GM12878 (cell line): Measurements from ENCODE around the gene RTCA. TPM values are rescaled to one million over a fixed set of nuclear protein-coding genes. Genes with fewer than 3 reads are reported as not detected.

Experiments used
- ATAC-seq: fragments of 200-7000 bp; cut with Tn5 transposase; 3 replicates; pipeline ENCODE4 v1.9.1; 2020; ENCODE audit warnings: mild to moderate bottlenecking, moderate library complexity
- BruUV-seq: library from RNA; stranded (reverse); fragments of 400-500 nt; replicated peaks from 2 replicates; lab custom pipeline; 2021; lab: Mats Ljungman, UMichigan
- CTCF ChIA-PET: fragments of 300-600 bp; sonication (Branson Sonifier 250); formaldehyde crosslinking; extraction: SDS; loops from one replicate; lab custom pipeline; 2021; ENCODE audit warnings: inconsistent platforms; lab: Yijun Ruan, JAX
- POLR2A ChIA-PET: fragments of 350-600 bp; formaldehyde crosslinking; extraction: SDS; loops from one replicate; lab custom pipeline; 2021; ENCODE audit warnings: inconsistent platforms; lab: Charles Lee
- RAD21 ChIA-PET: fragments of 300-600 bp; sonication (Branson Sonifier 250); formaldehyde crosslinking; loops from one replicate; lab custom pipeline; 2023; ENCODE audit warnings: antibody characterized with exemption; ENCODE audit not compliant: unreplicated experiment; lab: Charles Lee
- SMC1A ChIA-PET: fragments of 300-600 bp; sonication (Branson Sonifier 250); formaldehyde crosslinking; loops from one replicate; lab custom pipeline; 2023; ENCODE audit not compliant: unreplicated experiment, uncharacterized antibody; lab: Charles Lee
- DNase-seq: peaks from one replicate; pipeline ENCODE4 v3.0.0-alpha.2; 2011; ENCODE audit warnings: low read depth, low spot score
- FAIRE-seq: peaks from 3 replicates; lab custom pipeline; 2011; peaks lifted over from hg19 to GRCh38; lab: Jason Lieb, UNC
- H2AFZ ChIP-seq: 2 replicates; pipeline ENCODE4 v1.6.0; 2011; ENCODE audit warnings: low read depth, low read length, control low read depth; ENCODE audit not compliant: control insufficient read depth
- H3K27ac ChIP-seq: 2 replicates; pipeline ENCODE4 v1.5.1; 2011; ENCODE audit warnings: control low read depth; ENCODE audit not compliant: control insufficient read depth, insufficient read depth
- H3K27me3 ChIP-seq, 2 experiments: replicated peaks in 1 of 2; 2 replicates each; pipeline versions ENCODE4 v1.6.0 to v1.6.1; 2011; ENCODE audit warnings: low read length in 1 of 2; ENCODE audit not compliant: control insufficient read depth in 2 of 2, insufficient read depth in 2 of 2
- H3K36me3 ChIP-seq, 2 experiments: 2 replicates each; pipeline ENCODE4 v1.5.1; 2011; ENCODE audit warnings: low read length in 1 of 2; ENCODE audit not compliant: control insufficient read depth in 2 of 2, insufficient read depth in 2 of 2
- H3K4me1 ChIP-seq: 2 replicates; pipeline ENCODE4 v1.6.1; 2011; ENCODE audit warnings: mild to moderate bottlenecking, low read length, moderate library complexity, mixed read lengths; ENCODE audit not compliant: control insufficient read depth, insufficient read depth
- H3K4me2 ChIP-seq: 2 replicates; pipeline ENCODE4 v1.6.0; 2011; ENCODE audit warnings: control low read depth; ENCODE audit not compliant: control insufficient read depth, insufficient read depth
- H3K4me3 ChIP-seq: fragments of 200-600 bp; sonication (generic); 2 replicates; pipeline ENCODE4 v1.5.1; 2016
- H3K79me2 ChIP-seq: 2 replicates; pipeline ENCODE4 v1.6.0; 2011; ENCODE audit warnings: low read length; ENCODE audit not compliant: control insufficient read depth, insufficient read depth
- H3K9ac ChIP-seq: 2 replicates; pipeline ENCODE4 v1.8.0; 2011; ENCODE audit warnings: low read length, control low read depth, mixed read lengths; ENCODE audit not compliant: control insufficient read depth, insufficient read depth
- H3K9me3 ChIP-seq: replicated peaks from 3 replicates; pipeline ENCODE4 v1.5.1; 2011; ENCODE audit warnings: mild to moderate bottlenecking, low read length; ENCODE audit not compliant: control insufficient read depth, insufficient read depth
- H4K20me1 ChIP-seq: 2 replicates; pipeline ENCODE4 v1.6.0; 2011; ENCODE audit not compliant: control insufficient read depth, insufficient read depth
- ASH2L ChIP-seq: fragments of 300-600, 200-600 bp; sonication (generic); IDR thresholded peaks from 2 replicates; pipeline ENCODE4 v1.6.1; 2017; ENCODE audit warnings: low read depth, mild to moderate bottlenecking, borderline replicate concordance
- BHLHE40 ChIP-seq, 2 experiments: fragments of 450-650 bp in 1 of 2; IDR thresholded peaks; 2 replicates each; pipeline ENCODE4 v1.6.1; 2011 to 2017; ENCODE audit warnings: low read depth in 2 of 2, borderline replicate concordance in 1 of 2, improper control_type of control experiment in 1 of 2, low read length in 1 of 2, mild to moderate bottlenecking in 1 of 2
- CEBPB ChIP-seq, 2 experiments: fragments of 150-350 bp in 1 of 2; IDR thresholded peaks; 2 replicates each; pipeline ENCODE4 v1.6.1; 2012 to 2014; ENCODE audit warnings: low read depth in 2 of 2, low read length in 2 of 2, borderline replicate concordance in 1 of 2, inconsistent platforms in 1 of 2
- CHD2 ChIP-seq: IDR thresholded peaks from 2 replicates; pipeline ENCODE4 v1.6.1; 2011; ENCODE audit warnings: low read depth, low read length, improper control_type of control experiment, borderline replicate concordance
- E4F1 ChIP-seq: fragments of 450-650 bp; IDR thresholded peaks from 2 replicates; pipeline ENCODE4 v1.6.1; 2018; ENCODE audit warnings: borderline replicate concordance, mild to moderate bottlenecking; ENCODE audit not compliant: partially characterized antibody
- MYB ChIP-seq: fragments of 150-350 bp; IDR thresholded peaks from 2 replicates; pipeline ENCODE4 v1.6.1; 2014; ENCODE audit warnings: mild to moderate bottlenecking, low read depth, low read length, borderline replicate concordance
- NFYB ChIP-seq: IDR thresholded peaks from 2 replicates; pipeline ENCODE4 v1.6.1; 2011; ENCODE audit warnings: low read depth, mild to moderate bottlenecking, low read length, improper control_type of control experiment, moderate library complexity; ENCODE audit not compliant: insufficient read depth
- PML ChIP-seq: IDR thresholded peaks from 2 replicates; pipeline ENCODE4 v1.6.1; 2012; ENCODE audit warnings: low read length, inconsistent platforms
- POLR2AphosphoS5 ChIP-seq: IDR thresholded peaks from 2 replicates; pipeline ENCODE4 v1.6.1; 2011; ENCODE audit warnings: mild to moderate bottlenecking, low read length, inconsistent platforms
- RUNX3 ChIP-seq: IDR thresholded peaks from 2 replicates; pipeline ENCODE4 v1.6.1; 2012; ENCODE audit warnings: low read length, inconsistent platforms
- SIX5 ChIP-seq: IDR thresholded peaks from 2 replicates; pipeline ENCODE4 v1.6.1; 2011; ENCODE audit warnings: mild to moderate bottlenecking, low read depth, low read length, moderate library complexity; ENCODE audit not compliant: severe bottlenecking
- SMAD5 ChIP-seq: IDR thresholded peaks from 2 replicates; pipeline ENCODE4 v1.6.1; 2016; ENCODE audit warnings: antibody characterized with exemption, low read depth
- SPI1 ChIP-seq: IDR thresholded peaks from 2 replicates; pipeline ENCODE4 v1.6.1; 2011; ENCODE audit warnings: low read depth, mild to moderate bottlenecking, low read length, moderate library complexity, borderline replicate concordance; ENCODE audit not compliant: insufficient read depth
- ZNF592 ChIP-seq: fragments of 450-650 bp; IDR thresholded peaks from 2 replicates; pipeline ENCODE4 v1.6.1; 2017; ENCODE audit warnings: mild to moderate bottlenecking, moderate library complexity
- WGBS: methylation state at CpG from one replicate; pipeline ENCODE4 v1.1.6; 2016; ENCODE audit warnings: low lambda C conversion rate; ENCODE audit not compliant: insufficient replicate concordance, insufficient coverage; ENCODE audit errors: missing lambda C conversion rate; 5-methylcytosine and 5-hydroxymethylcytosine counted together
- in situ Hi-C: fragments of 300-500 bp; cut with MboI; formaldehyde crosslinking; loops from 9 replicates; pipeline ENCODE4 v1.14.3; 2018; ENCODE audit warnings: mixed read lengths
- intact Hi-C: fragments of 100-400 bp; cut with micrococcal nuclease; formaldehyde crosslinking; loops from one replicate; pipeline ENCODE4 v1.14.2; 2022; ENCODE audit not compliant: unreplicated experiment
- polyA plus RNA-seq, 11 experiments: library from polyadenylated mRNA; depleted of rRNA in 4 of 11; unstranded in 6 of 11; stranded (reverse) in 5 of 11; fragments of >200 nt; fragmentation: Nextera tagmentation in 4 of 11; fragmentation: Illumina TruSeq in 1 of 11; extraction: Ambion mirVana in 4 of 11; extraction: Trizol in 1 of 11; gene quantifications; 1 replicate in 1 of 11; 2 replicates in 10 of 11; pipeline versions ENCODE4 v1.2.1 to v1.2.3, GENCODE V29; 2011 to 2016; ENCODE audit warnings: inconsistent platforms in 2 of 11, missing spikeins in 2 of 11, low read depth in 1 of 11
- total RNA-seq, 4 experiments: library from RNA; depleted of rRNA in 3 of 4; stranded (reverse); fragments of >200 nt in 3 of 4; fragmentation: Illumina TruSeq in 1 of 4; extraction: Trizol in 1 of 4; gene quantifications; 2 replicates each; pipeline versions ENCODE4 v1.2.1 to v1.2.3, GENCODE V29; 2013 to 2021

Gene RTCA
- total and polyA plus RNA-seq, 10 of the 15 experiments (the other 5 are each of a cell fraction or from before 2014, with no cell fraction given), result 10.3 to 63.5 (median 37.3) TPM

GRCh38 chr1:100219457-100219856 lies 46.6 kb upstream of the RTCA start:
- Histone ChIP-seq H3K9ac (no peak overlapping the region), H3K79me2 (no peaks in the 10 kb centered on the region), H3K27me3 (no peaks in the 10 kb centered on the region), H3K4me2 (no peak overlapping the region), H4K20me1 (no peaks in the 10 kb centered on the region), H3K27ac (no peak overlapping the region), H2AFZ (no peak overlapping the region), H3K36me3 (no peaks in the 10 kb centered on the region; a peak in 1 of 4 replicates), H3K9me3 (no peaks in the 10 kb centered on the region), H3K4me3 (no peak overlapping the region), H3K4me1 (no peaks in the 10 kb centered on the region)
- no peak for DNase-seq
- BruUV-seq, result no TSS peak
- RAD21 ChIA-PET, result no interaction called here
- FAIRE-seq, result no peak
- TF ChIP-seq SMAD5, result no peak
- TF ChIP-seq MYB, result no peak
- no peak for TF ChIP-seq PML
- TF ChIP-seq SPI1, result no peak
- TF ChIP-seq CHD2, result no peak
- TF ChIP-seq BHLHE40 (IDR thresholded peaks at IDR 0.05; ENCODE audit: borderline replicate concordance in 1 of 2, low read depth in 2 of 2, low read length in 1 of 2), result no peak
- TF ChIP-seq POLR2AphosphoS5, result no peak
- no peak for TF ChIP-seq ASH2L
- no peak for TF ChIP-seq NFYB
- TF ChIP-seq E4F1, result no peak
- no peak for TF ChIP-seq RUNX3
- no peak for TF ChIP-seq SIX5
- no peak for TF ChIP-seq CEBPB (IDR thresholded peaks at IDR 0.05; ENCODE audit: borderline replicate concordance in 1 of 2, low read depth in 2 of 2, low read length in 2 of 2)
- no peak for TF ChIP-seq ZNF592
- intact Hi-C loops (no loop called here), in situ Hi-C loops (no loop called here)
- POLR2A ChIA-PET, result no interaction called here
- no peak for ATAC-seq
- SMC1A ChIA-PET, result no interaction called here
- WGBS, result 79% methylated on average over 6 of the region's 6 CpGs
- CTCF ChIA-PET, result no interaction called here
